Breast epithelium (tissue), 4 donors: ENCODE results near the gene ANKRD10. TPM values are rescaled to one million over a fixed set of nuclear protein-coding genes. Genes with fewer than 3 reads are reported as not detected.
"Not testable (repeated sequence)": the region's sequence is repeated elsewhere in the genome, so short reads cannot be mapped to it uniquely, and the experiment has no call there.

Experiments
- DNase-seq, 2 donors: peaks; one replicate each; pipeline ENCODE4 v3.0.0-alpha.2; 2019; ENCODE audit warnings: low spot score in 2 of 2
- H3K27ac ChIP-seq, 2 donors: fragments of 200-600 bp; sonication (generic) in 1 of 2; one replicate each; pipeline ENCODE4 v1.5.1; 2016 to 2019; ENCODE audit warnings: mild to moderate bottlenecking in 1 of 2
- H3K27me3 ChIP-seq, 2 donors: fragments of 200-600 bp; sonication (generic) in 1 of 2; one replicate each; pipeline versions ENCODE4 v1.5.1 to v1.6.0; 2017 to 2019; ENCODE audit warnings: control low read depth in 1 of 2, mild to moderate bottlenecking in 1 of 2
- H3K36me3 ChIP-seq: fragments of 200-600 bp; one replicate; pipeline ENCODE4 v1.5.1; 2019
- H3K4me1 ChIP-seq, 2 donors: fragments of 200-600 bp; sonication (generic); one replicate each; pipeline ENCODE4 v1.5.1; 2016 to 2019; ENCODE audit warnings: control low read depth in 1 of 2
- H3K4me3 ChIP-seq, 3 donors: fragments of 200-600 bp; sonication (generic); 1 replicate in 2 of 3; 2 replicates in 1 of 3; pipeline ENCODE4 v1.5.1; 2016 to 2019; ENCODE audit warnings: mild to moderate bottlenecking in 3 of 3, moderate library complexity in 2 of 3
- H3K9me3 ChIP-seq, 2 donors: fragments of 200-600 bp; sonication (generic) in 1 of 2; one replicate each; pipeline ENCODE4 v1.5.1; 2016 to 2019; ENCODE audit warnings: control low read depth in 1 of 2
- POLR2A ChIP-seq: fragments of 450-650 bp; IDR thresholded peaks from one replicate; pipeline ENCODE4 v1.6.1; 2016; ENCODE audit warnings: antibody characterized with exemption, mild to moderate bottlenecking, moderate library complexity
- POLR2AphosphoS5 ChIP-seq, 3 donors: sonication (generic); formaldehyde crosslinking; IDR thresholded peaks; one replicate each; pipeline ENCODE4 v1.6.1; 2017; ENCODE audit warnings: antibody characterized with exemption in 3 of 3
- intact Hi-C: fragments of 100-400 bp; cut with DNase I; formaldehyde crosslinking; loops from one replicate; pipeline ENCODE4 v1.15.1; 2023; ENCODE audit warnings: low total_unique reads
- total RNA-seq, 3 donors: library from RNA; depleted of rRNA; stranded (reverse); fragments of >200 nt; gene quantifications; one replicate each; pipeline ENCODE4 v1.1.0, GENCODE V29; 2016
- TF ChIP-seq, protein P1 (sequence below), 3 donors: fragments of 450-650 bp; IDR thresholded peaks; one replicate each; pipeline ENCODE4 v1.5.1; 2016 to 2017; ENCODE audit warnings: antibody characterized with exemption in 3 of 3, mild to moderate bottlenecking in 3 of 3, moderate library complexity in 3 of 3

ANKRD10 gene
- total RNA-seq, 3 donors from 2014 or later = 133 to 206 (median 193) TPM

DNA sequence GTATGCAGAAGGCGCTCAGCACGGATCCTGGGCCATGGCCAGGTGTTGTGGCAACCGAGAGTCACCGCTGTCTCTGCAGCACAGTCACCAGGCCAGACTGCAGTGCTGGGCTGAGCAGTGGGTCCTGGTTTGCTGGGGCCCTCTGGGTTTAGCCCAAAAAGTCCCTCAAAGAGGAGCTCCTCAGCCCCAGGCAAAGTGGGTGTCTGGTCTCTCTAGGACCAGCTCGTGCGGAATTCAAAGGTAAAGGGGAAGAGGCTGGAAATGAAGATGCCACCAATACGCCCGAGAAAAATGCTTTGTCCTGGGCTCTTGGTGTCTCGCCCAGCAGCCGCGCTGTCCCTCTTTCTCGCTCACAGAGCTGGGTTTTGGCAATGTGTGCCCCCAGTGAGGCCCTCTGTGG, 38.5 kb upstream of the ANKRD10 start:
- no peaks in the 10 kb centered on the region for H3K4me1 ChIP-seq
- intact Hi-C loops = no loop called here

DNA sequence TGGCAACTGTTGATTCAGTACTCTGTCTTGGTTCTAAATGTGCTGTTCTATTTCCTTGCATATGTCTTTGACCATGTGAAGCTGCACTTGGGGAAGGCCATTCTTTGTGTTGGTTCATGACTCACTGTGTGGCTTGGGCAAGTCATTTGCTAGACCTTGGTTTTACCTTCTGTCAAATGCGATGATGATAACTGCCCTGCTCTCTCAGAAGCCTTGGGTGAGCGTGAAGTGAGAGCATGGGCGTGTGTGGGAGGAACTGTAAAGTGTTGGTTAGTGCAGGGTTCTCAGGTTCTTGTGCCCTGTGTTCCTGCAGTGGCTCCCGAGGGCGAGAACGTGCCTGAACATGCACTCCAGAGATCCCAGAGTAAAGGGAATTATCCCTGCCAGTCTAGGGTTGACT, 37.3 kb upstream of the ANKRD10 start:
- DNase-seq, H3K36me3 ChIP-seq, H3K4me3 ChIP-seq, H3K27ac ChIP-seq, H3K27me3 ChIP-seq, H3K9me3 ChIP-seq, intact Hi-C loops, H3K4me1 ChIP-seq: not testable (repeated sequence)

More for the DNA sequence above, 38.5 kb upstream of the ANKRD10 start:
- no peaks in the 10 kb centered on the region for H3K27me3 ChIP-seq
- no peak overlapping the region for H3K27ac ChIP-seq
- no peaks in the 10 kb centered on the region for H3K36me3 ChIP-seq
- H3K9me3 ChIP-seq = no peaks in the 10 kb centered on the region
- TF ChIP-seq POLR2AphosphoS5 (IDR thresholded peaks at IDR 0.05) (no peak), POLR2A (no peak)
- TF ChIP-seq, protein P1, sequence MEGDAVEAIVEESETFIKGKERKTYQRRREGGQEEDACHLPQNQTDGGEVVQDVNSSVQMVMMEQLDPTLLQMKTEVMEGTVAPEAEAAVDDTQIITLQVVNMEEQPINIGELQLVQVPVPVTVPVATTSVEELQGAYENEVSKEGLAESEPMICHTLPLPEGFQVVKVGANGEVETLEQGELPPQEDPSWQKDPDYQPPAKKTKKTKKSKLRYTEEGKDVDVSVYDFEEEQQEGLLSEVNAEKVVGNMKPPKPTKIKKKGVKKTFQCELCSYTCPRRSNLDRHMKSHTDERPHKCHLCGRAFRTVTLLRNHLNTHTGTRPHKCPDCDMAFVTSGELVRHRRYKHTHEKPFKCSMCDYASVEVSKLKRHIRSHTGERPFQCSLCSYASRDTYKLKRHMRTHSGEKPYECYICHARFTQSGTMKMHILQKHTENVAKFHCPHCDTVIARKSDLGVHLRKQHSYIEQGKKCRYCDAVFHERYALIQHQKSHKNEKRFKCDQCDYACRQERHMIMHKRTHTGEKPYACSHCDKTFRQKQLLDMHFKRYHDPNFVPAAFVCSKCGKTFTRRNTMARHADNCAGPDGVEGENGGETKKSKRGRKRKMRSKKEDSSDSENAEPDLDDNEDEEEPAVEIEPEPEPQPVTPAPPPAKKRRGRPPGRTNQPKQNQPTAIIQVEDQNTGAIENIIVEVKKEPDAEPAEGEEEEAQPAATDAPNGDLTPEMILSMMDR (IDR thresholded peaks at IDR 0.05) = no peak
- no peak for DNase-seq
- no peak overlapping the region for H3K4me3 ChIP-seq

DNA sequence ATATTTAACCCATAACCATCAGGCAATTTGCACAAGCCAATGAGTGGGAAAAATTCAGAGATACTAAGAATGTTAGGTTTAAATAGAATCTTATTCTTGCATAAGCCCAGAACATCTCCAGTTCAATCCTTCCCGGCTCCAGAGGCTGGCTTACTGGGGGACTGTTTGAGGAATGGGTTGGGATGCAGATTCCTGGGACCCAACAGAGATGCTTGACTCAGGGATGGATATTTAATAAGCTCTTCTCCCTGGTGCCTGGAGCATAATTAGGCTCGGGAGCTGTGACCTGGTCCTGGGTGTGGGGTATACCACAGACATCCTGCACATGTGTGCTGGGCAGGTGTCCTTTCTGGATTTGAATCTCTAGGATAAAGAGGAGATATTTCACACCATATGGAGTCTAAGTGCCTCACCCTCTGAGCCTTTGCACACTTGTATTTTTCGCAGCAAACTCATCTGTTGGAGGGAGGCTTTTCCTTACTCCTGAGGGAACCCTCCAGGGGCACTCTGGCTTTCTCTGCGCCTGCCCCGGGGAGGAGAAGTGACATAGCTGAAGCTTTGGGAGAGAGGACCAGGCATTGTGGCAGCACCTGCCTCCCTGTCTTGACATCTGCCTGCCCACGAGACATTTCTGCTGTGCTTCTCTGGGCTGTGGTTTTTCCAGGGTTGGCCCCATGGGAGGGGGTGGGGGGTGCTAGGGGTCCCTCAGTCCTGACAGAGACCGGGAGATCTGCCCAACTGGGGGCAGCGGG, 36.1 kb upstream of the ANKRD10 start:
- no peaks in the 10 kb centered on the region for H3K27me3 ChIP-seq
- intact Hi-C loops = no loop called here

DNA sequence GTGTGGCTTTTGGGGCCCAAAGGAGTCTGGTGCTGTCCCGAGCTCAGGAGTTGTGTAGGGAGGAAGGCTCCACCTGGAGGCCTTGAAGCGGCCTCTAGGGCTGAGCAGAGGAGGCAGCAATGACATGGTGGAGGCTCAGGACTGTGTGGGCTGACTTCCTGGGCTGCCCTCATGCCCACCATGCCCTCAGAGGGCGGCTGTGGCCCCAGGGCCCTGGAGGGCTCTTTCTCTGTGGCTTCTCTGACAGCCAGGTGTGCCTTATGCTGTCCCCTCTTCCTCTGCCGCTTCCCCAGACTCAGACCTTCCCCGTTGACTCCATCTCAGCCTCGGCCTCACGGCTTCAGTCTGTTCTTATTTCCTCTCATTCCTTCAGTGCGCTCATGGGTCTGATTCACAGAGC, 35.5 kb upstream of the ANKRD10 start:
- Histone ChIP-seq H3K27ac (no peak overlapping the region), H3K4me1 (no peaks in the 10 kb centered on the region), H3K36me3 (no peaks in the 10 kb centered on the region), H3K4me3 (no peak overlapping the region), H3K9me3 (no peaks in the 10 kb centered on the region), H3K27me3 (no peaks in the 10 kb centered on the region)
- no peak for TF ChIP-seq POLR2A
- TF ChIP-seq, protein P1 (IDR thresholded peaks at IDR 0.05) = no peak
- no peak for TF ChIP-seq POLR2AphosphoS5 (IDR thresholded peaks at IDR 0.05)
- no peak for DNase-seq
- intact Hi-C loops = no loop called here

More for the DNA sequence above, 36.1 kb upstream of the ANKRD10 start:
- no peak overlapping the region for H3K27ac ChIP-seq
- DNase-seq = no peak
- H3K9me3 ChIP-seq = no peaks in the 10 kb centered on the region
- no peaks in the 10 kb centered on the region for H3K4me1 ChIP-seq
- no peaks in the 10 kb centered on the region for H3K36me3 ChIP-seq
- TF ChIP-seq POLR2A (no peak), POLR2AphosphoS5 (IDR thresholded peaks at IDR 0.05) (no peak)
- TF ChIP-seq, protein P1 (IDR thresholded peaks at IDR 0.05) = no peak
- H3K4me3 ChIP-seq = no peak overlapping the region

DNA sequence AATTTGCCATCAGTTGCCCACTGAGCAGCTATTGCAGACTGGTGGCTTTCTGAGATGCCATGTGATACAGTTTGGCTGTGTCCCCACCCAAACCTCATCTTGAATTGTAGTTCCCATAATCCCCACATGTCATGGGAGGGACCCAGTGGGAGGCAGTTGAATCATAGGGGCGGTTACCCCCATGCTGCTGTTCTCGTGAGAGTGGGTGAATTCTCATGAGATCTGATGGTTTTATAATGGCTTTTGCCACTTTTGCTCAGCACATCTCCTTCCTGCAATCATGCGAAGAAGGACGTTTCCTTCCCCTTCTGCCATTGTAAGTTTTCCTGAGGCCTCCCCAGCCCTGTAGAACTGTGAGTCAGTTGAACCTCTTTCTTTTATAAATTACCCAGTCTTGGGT, 34.8 kb upstream of the ANKRD10 start:
- Histone ChIP-seq H3K36me3 (no peaks in the 10 kb centered on the region), H3K4me3 (no peak overlapping the region), H3K27ac (no peak overlapping the region), H3K9me3 (no peaks in the 10 kb centered on the region), H3K4me1 (no peaks in the 10 kb centered on the region), H3K27me3 (no peaks in the 10 kb centered on the region)
- intact Hi-C loops = no loop called here
- TF ChIP-seq POLR2A (no peak), POLR2AphosphoS5 (IDR thresholded peaks at IDR 0.05) (no peak)
- TF ChIP-seq, protein P1 (IDR thresholded peaks at IDR 0.05) = no peak
- DNase-seq = no peak
